Testis (tissue), 2 donors: ENCODE data around the gene GSG1.

Experiments used
- CTCF ChIP-seq, 3 experiments: fragments of 450-650 bp in 2 of 3; fragments of 200-600 bp in 1 of 3; sonication (generic) in 1 of 3; IDR thresholded peaks; one replicate each; pipeline ENCODE4 v1.5.1; 2016 to 2019; ENCODE audit warnings: antibody characterized with exemption in 3 of 3, mild to moderate bottlenecking in 2 of 3, moderate library complexity in 1 of 3
- POLR2A ChIP-seq: fragments of 450-650 bp; IDR thresholded peaks from one replicate; pipeline ENCODE4 v1.6.1; 2017; ENCODE audit warnings: antibody characterized with exemption, mild to moderate bottlenecking, moderate library complexity

- TF ChIP-seq CTCF (IDR thresholded peaks at IDR 0.05) (no peak), POLR2A (no peak)
Measured at GRCh38 chr12:13099066-13099843, 4.2 kb downstream of the GSG1 start.
